ENCODE measurements around the gene KIZ.

- TF ChIP-seq REST (IDR thresholded peaks at IDR 0.05; ENCODE audit: insufficient read depth in 1 of 2, low read depth in 2 of 2, low read length in 2 of 2) (no peak), POLR2AphosphoS5 (IDR thresholded peaks at IDR 0.05; ENCODE audit: low read depth, low read length) (no peak), SIN3A (IDR thresholded peaks at IDR 0.05; ENCODE audit: borderline replicate concordance, insufficient read depth, low read length) (no peak), TAF1 (IDR thresholded peaks at IDR 0.05; ENCODE audit: borderline replicate concordance, insufficient read depth, low read length) (no peak), FOXP2 (optimal IDR thresholded peaks at IDR 0.05; ENCODE audit: borderline replicate concordance, extremely low read depth, extremely low read length, insufficient read depth) (no peak)
These were observed 80.7 kb downstream of the KIZ start for GRCh38 chr20:21206584-21206983.

Measured in PFSK-1 (cell line).